GM23248 (cell line): ENCODE measurements around the gene EIF5A.

Experiments used
- EZH2 ChIP-seq: fragments of 200-600 bp; sonication (generic); IDR thresholded peaks from 2 replicates; pipeline ENCODE4 v1.6.1; 2018; ENCODE audit warnings: antibody characterized with exemption, mild to moderate bottlenecking; ENCODE audit not compliant: insufficient read depth, poor library complexity, severe bottlenecking
- EZH2phosphoT487 ChIP-seq: fragments of 200-600 bp; sonication (generic); IDR thresholded peaks from 2 replicates; pipeline ENCODE4 v1.6.1; 2018; ENCODE audit warnings: antibody characterized with exemption, moderate library complexity, mild to moderate bottlenecking, low read depth; ENCODE audit not compliant: insufficient read depth

DNA sequence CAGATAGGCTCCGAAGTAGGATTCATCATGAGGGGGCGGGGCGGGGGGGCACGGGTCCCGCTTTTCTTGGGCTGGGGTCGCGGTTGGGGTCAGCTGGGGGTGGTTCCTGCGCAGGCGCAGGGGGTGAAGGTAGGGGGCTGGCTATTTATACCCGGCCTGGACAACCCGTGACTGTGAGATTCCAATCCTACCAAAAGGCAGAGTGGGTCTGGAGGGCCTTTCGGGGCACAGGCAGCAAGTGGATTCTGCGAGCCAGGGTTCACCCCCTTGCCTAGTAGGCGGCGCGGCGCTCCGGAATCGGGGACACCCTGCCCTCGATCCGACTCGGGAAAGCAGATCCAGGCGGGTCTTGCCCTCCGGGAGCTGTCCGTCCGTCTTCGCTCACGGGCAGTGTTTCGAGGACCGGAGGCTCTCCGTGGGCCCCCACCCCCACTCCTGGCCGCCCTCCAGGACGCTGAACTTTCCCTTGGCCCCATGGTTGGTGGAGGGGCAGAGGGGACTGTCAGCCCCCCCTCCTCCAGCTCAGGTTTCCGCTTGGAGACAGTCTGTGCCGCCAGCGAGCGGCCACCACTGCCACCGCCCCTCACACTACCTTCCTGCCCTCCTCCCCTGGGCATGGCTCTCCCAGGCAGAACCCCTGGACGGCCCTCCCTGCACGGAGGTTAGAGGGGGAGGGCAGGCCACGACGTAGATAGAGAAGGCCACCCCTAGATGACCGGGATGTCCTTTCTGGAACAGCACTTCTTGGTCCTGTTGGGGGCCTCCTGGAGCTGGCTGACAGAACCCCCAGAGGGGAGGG lies 25.3 kb upstream of the EIF5A start:
- TF ChIP-seq EZH2 (no peak), EZH2phosphoT487 (no peak)
